Activated CD4-positive, alpha-beta T cell treated with anti-CD3 and anti-CD28 coated beads, Interleukin-2, amount 50 U/mL, for 1 hour (primary cell): ENCODE results near the gene COTL1.

Experiments
- DNase-seq: peaks from one replicate; pipeline ENCODE4 v3.0.0-alpha.2; 2020

COTL1 gene

GRCh38 chr16:84594725-84595038, 23.2 kb downstream of the COTL1 start:
- DNase-seq, result no peak

GRCh38 chr16:84593825-84594724, 23.8 kb downstream of the COTL1 start:
- DNase-seq, result peak; percentile 75

DNA sequence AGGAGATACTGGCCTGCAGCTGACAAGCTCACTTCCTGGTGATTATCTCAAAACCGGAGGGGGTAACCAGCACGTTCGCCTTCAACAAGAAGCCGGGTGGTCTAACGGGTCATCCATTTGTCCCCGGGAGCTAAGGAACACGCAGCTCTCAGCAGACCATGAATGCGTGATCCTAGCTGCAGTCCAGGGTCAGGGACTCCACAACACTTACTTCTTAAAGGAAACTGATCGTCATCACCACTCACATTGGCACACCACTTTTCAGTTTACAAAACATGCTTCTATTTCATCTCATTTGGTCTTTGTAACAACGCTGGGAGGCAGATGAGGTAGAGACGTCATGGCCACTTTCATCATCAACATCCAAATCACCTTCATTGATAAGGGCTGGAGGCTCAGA, 25.2 kb downstream of the COTL1 start:
- no peak for DNase-seq

DNA sequence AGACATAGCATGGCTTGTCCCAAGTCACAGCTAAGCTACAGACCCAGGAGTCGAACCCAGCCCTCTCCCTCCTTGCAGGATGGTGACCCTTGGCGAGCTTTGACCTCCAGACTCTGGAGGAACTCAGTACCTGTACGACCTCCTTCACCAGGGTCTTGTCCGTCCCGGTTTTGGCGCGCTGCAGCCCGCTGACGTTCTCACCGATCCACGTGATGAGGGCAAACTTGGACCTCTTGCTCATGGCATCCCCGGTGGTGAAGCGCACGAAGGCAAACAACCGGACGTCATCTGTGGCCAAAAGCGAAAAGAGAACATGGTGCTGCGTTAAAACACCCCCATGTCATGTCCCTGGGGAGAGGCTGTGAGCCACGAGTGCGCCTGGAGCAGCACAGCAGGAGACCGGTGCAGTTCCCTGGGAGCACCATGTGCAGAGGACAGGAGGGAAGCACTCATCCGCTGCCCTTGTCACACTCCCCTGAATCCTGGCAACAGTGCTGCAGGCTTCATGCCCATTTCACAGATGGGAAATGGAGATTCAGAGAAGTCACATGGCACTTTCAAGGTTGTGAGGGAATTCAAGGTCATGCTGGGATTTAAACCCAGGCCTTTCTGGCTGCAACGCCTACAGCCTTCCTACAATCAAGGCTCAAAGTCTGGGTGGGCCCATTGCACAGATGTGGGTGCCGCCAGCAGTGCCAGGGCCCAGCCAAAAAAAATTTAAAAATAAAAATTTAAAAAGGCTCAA, 27.7 kb downstream of the COTL1 start:
- DNase-seq, result no peak

GRCh38 chr16:84588991-84589390, 28.9 kb downstream of the COTL1 start:
- DNase-seq, result no peak

GRCh38 chr16:84585886-84586285, 32.0 kb downstream of the COTL1 start:
- no peak for DNase-seq

GRCh38 chr16:84585467-84585866, 32.4 kb downstream of the COTL1 start:
- no peak for DNase-seq

DNA sequence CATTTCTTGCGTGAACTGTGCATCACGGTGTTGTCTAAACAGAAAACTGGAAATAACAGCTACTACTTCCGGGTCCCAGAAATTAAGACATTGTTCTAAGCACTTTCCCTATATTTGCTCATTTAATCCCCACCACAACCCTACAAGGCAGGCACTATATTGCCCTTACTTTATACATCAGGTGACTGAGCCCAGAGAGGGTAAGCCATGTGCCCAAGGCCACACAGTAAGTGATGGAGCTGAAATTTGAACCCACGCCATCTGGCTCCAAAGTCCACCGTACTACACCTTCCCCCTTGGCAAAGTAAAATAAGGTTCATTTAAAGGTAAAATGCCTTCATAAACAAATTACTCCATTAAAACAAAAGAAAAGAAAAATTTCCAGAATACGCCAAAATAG, 33.2 kb downstream of the COTL1 start:
- no peak for DNase-seq

DNA sequence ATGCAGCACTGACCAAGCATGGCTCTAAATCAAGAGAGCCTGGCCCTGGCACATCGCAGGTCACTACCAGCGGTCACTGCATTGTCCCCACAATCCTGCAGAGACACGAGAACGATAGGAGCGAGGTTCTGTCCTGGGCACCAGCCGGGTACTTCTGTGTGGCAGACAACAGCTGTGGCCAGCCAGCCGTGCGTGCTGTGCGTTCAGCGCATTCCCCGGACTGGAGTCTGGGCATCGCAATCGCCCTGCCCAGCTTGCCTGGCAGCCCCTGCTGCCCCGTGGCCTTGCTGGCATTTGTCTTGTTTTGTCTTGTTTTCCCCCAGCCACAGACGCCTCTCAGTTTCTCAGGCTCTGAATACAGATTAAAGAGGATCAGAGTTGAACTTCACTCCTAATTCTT, 33.9 kb downstream of the COTL1 start:
- no peak for DNase-seq

DNA sequence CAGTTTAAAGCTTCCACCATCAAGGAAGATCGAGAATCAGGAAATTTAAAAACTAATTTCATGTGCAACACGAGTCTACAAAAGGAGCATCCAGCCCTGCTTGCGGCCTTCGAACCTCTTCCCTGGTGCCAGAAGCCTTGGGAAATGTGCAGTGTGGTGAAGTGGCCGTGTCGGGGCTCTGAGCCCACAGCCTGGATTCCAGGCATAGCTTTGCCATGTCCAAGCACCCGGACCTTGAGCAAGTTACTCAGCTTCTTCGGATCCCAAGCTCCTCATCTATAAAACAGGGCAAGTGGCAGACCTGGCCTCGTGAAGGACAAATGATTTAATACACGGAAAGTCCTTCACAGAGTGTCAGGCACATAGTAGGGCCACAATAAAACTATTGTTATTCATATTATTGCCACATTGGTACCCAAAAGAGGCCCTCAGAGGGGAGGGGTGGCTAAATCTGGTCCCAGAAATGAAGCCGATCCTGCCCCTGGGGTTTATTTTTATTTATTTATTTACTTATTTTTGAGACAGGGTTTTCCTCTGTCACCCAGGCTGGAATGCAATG, 34.8 kb downstream of the COTL1 start:
- DNase-seq, result no peak

- DNase-seq, result no peak
Observed at GRCh38 chr16:84581158-84581557, 36.7 kb downstream of the COTL1 start.

DNA sequence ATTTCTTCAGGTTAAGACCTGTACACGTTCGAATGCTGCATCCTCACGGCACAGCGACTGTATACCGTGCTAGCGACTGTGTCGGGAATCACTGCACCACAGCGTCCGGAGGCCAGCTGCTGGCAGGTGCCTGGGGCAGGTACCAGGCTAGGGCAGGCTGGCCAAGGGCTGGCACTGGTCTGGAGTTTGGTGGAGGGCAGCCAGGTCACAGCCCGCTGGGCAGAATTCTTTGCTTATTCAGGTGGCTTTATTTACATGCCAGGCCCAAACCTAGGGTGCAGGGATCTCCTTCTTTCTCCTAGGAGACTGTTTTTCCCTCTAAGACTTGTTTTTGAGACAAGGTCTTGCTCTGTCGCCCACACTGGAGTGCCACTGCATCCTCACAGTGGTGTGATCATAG, 37.9 kb downstream of the COTL1 start:
- no peak for DNase-seq

- no peak for DNase-seq
Observed at GRCh38 chr16:84578538-84579126, 39.2 kb downstream of the COTL1 start.

- DNase-seq, result no peak
Observed at GRCh38 chr16:84577034-84577803, 40.7 kb downstream of the COTL1 start.

DNA sequence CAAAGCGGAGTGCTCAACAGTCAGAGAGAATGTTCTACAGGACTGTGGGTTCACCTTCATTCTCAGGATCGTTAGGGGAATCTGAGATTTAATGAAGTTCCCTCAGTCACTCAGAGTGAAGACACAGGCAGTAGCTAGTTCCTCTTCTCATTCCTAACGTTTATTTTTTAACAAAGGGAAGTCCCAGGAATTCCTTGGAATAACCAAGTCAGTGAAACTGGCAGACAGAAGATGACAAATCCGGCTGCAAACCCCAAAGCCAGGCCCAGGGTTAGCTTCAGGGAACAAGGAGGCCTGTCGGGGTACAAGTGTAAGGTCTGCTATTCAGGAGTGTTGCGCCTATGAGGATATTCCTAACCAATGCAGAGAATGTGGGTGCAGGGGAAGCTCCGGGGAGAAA, 42.0 kb downstream of the COTL1 start:
- DNase-seq, result no peak

- DNase-seq, result no peak
Observed at GRCh38 chr16:84574191-84574590, 43.7 kb downstream of the COTL1 start.

DNA sequence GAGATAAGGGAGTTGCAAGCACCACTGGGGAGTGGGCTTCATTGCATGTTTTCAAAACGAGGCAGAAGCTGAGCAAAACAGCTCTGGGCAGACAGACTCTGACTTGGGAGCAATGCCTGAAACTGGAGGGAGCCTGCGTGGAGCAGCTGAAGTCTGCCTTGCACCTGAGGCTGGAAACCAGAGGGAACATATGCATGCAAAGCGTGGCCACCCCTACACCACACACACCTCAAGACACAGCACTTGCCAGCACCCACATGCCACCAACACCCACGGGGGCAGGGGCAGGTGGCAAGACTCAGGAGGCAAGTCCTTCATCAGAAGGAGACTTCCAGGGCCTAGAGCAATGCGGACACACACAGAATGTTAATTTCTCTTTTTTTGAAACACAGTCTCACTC, 45.8 kb downstream of the COTL1 start:
- no peak for DNase-seq

DNA sequence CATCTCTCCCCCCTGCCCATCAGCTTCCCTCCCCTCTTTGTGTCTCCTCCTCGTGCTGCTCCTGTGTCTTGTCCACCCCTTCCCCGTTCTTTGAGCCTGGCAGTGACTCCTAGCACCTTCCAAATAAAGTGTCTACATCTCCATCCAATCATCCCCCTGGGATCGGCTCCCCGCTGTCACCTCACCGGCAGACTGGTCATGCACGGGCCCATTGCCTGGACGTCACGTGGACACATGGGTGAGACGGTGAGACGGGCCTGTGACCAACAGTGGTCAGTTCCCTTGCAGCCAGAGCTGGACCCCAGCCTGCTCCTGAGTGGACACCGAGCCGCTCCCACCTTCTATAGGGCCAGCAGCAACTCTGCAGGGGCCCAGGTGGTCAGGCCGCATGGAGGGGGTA, 46.4 kb downstream of the COTL1 start:
- DNase-seq, result no peak

GRCh38 chr16:84570739-84571403, 47.0 kb downstream of the COTL1 start:
- DNase-seq, result no peak

DNA sequence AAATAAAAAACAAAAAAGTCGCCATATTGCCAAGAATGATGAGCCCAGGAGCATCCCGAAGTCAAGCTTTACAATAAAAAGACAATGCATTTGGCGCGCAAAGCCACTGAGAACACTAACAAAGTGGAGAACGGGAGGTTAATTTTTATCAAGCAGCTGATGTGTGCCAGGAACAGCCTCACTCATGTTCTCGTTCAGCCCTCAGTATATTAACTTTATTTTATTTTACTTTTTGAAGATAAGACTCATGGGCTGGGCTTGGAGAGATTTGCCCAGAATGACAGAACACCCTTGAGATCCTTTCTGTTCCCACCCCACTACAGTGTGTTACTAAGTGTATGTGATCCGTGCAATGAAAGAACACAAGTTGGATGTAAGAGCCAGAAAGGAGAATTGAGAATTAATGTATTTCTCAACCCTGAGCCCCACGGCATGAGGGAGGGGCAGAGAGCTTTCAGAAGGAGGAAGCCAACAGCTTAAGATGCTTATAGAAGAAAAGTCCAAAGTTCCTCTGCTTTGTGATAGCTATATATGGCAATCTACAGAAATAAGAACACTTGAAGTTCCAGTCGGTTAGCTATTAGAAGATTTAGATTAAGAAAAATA, 48.4 kb downstream of the COTL1 start:
- DNase-seq, result no peak

GRCh38 chr16:84568066-84568465, 49.8 kb downstream of the COTL1 start:
- no peak for DNase-seq
